ENCODE measurements around the gene ACSS1.

Gene ACSS1

GRCh38 chr20:25024171-25024570 lies 33.8 kb downstream of the ACSS1 start:
- Histone ChIP-seq H3K27me3 (ENCODE audit: control insufficient read depth, insufficient read depth, low read length) (no peaks in the 10 kb centered on the region), H3K9ac (ENCODE audit: low read length) (no peak overlapping the region), H3K27ac (ENCODE audit: low read depth, low read length) (no peak overlapping the region), H3K4me1 (ENCODE audit: control insufficient read depth, insufficient read depth, low read length) (no peaks in the 10 kb centered on the region), H3K36me3 (ENCODE audit: control insufficient read depth, insufficient read depth, low read length) (peaks cover 6% of the 10 kb centered on the region), H3K4me3 (ENCODE audit: low read length) (no peak overlapping the region)

- Histone ChIP-seq H3K4me3 (ENCODE audit: low read length) (no peak overlapping the region), H3K36me3 (ENCODE audit: control insufficient read depth, insufficient read depth, low read length) (peaks cover 6% of the 10 kb centered on the region), H3K27me3 (ENCODE audit: control insufficient read depth, insufficient read depth, low read length) (no peaks in the 10 kb centered on the region), H3K4me1 (ENCODE audit: control insufficient read depth, insufficient read depth, low read length) (no peaks in the 10 kb centered on the region), H3K27ac (ENCODE audit: low read depth, low read length) (no peak overlapping the region), H3K9ac (ENCODE audit: low read length) (no peak overlapping the region)
Measured at GRCh38 chr20:25023356-25023755, 34.6 kb downstream of the ACSS1 start.

GRCh38 chr20:25022680-25023079 lies 35.3 kb downstream of the ACSS1 start:
- H3K4me1 ChIP-seq (ENCODE audit: control insufficient read depth, insufficient read depth, low read length) = no peaks in the 10 kb centered on the region
- H3K4me3 ChIP-seq (ENCODE audit: low read length) = no peak overlapping the region
- no peak overlapping the region for H3K9ac ChIP-seq (ENCODE audit: low read length)
- no peaks in the 10 kb centered on the region for H3K27me3 ChIP-seq (ENCODE audit: control insufficient read depth, insufficient read depth, low read length)
- no peak overlapping the region for H3K27ac ChIP-seq (ENCODE audit: low read depth, low read length)
- H3K36me3 ChIP-seq (ENCODE audit: control insufficient read depth, insufficient read depth, low read length) = peaks cover 6% of the 10 kb centered on the region

- no peak overlapping the region for H3K4me3 ChIP-seq (ENCODE audit: low read length)
- no peaks in the 10 kb centered on the region for H3K4me1 ChIP-seq (ENCODE audit: control insufficient read depth, insufficient read depth, low read length)
- H3K27ac ChIP-seq (ENCODE audit: low read depth, low read length) = no peak overlapping the region
- H3K9ac ChIP-seq (ENCODE audit: low read length) = no peak overlapping the region
- H3K27me3 ChIP-seq (ENCODE audit: control insufficient read depth, insufficient read depth, low read length) = no peaks in the 10 kb centered on the region
- H3K36me3 ChIP-seq (ENCODE audit: control insufficient read depth, insufficient read depth, low read length) = peaks cover 6% of the 10 kb centered on the region
Measured at GRCh38 chr20:25021336-25021735, 36.6 kb downstream of the ACSS1 start.

- Histone ChIP-seq H3K4me3 (ENCODE audit: low read length) (no peak overlapping the region), H3K27ac (ENCODE audit: low read depth, low read length) (no peak overlapping the region), H3K27me3 (ENCODE audit: control insufficient read depth, insufficient read depth, low read length) (no peaks in the 10 kb centered on the region), H3K9ac (ENCODE audit: low read length) (no peak overlapping the region), H3K36me3 (ENCODE audit: control insufficient read depth, insufficient read depth, low read length) (peaks cover 6% of the 10 kb centered on the region), H3K4me1 (ENCODE audit: control insufficient read depth, insufficient read depth, low read length) (no peaks in the 10 kb centered on the region)
Measured at GRCh38 chr20:25020901-25021301, 37.0 kb downstream of the ACSS1 start.

- Histone ChIP-seq H3K4me1 (ENCODE audit: control insufficient read depth, insufficient read depth, low read length) (no peaks in the 10 kb centered on the region), H3K27me3 (ENCODE audit: control insufficient read depth, insufficient read depth, low read length) (no peaks in the 10 kb centered on the region), H3K36me3 (ENCODE audit: control insufficient read depth, insufficient read depth, low read length) (peaks cover 6% of the 10 kb centered on the region), H3K9ac (ENCODE audit: low read length) (no peak overlapping the region), H3K4me3 (ENCODE audit: low read length) (no peak overlapping the region), H3K27ac (ENCODE audit: low read depth, low read length) (no peak overlapping the region)
Measured at GRCh38 chr20:25020345-25020744, 37.6 kb downstream of the ACSS1 start.

- H3K4me3 ChIP-seq (ENCODE audit: low read length) = no peak overlapping the region
- H3K36me3 ChIP-seq (ENCODE audit: control insufficient read depth, insufficient read depth, low read length) = peaks cover 6% of the 10 kb centered on the region
- H3K9ac ChIP-seq (ENCODE audit: low read length) = no peak overlapping the region
- no peak overlapping the region for H3K27ac ChIP-seq (ENCODE audit: low read depth, low read length)
- no peaks in the 10 kb centered on the region for H3K4me1 ChIP-seq (ENCODE audit: control insufficient read depth, insufficient read depth, low read length)
- no peaks in the 10 kb centered on the region for H3K27me3 ChIP-seq (ENCODE audit: control insufficient read depth, insufficient read depth, low read length)
Measured at GRCh38 chr20:25019381-25020155, 38.4 kb downstream of the ACSS1 start.

- no peak overlapping the region for H3K9ac ChIP-seq (ENCODE audit: low read length)
- H3K27ac ChIP-seq (ENCODE audit: low read depth, low read length) = no peak overlapping the region
- no peak overlapping the region for H3K4me3 ChIP-seq (ENCODE audit: low read length)
- H3K27me3 ChIP-seq (ENCODE audit: control insufficient read depth, insufficient read depth, low read length) = no peaks in the 10 kb centered on the region
- peaks cover 7% of the 10 kb centered on the region for H3K36me3 ChIP-seq (ENCODE audit: control insufficient read depth, insufficient read depth, low read length)
- no peaks in the 10 kb centered on the region for H3K4me1 ChIP-seq (ENCODE audit: control insufficient read depth, insufficient read depth, low read length)
Measured at GRCh38 chr20:25018841-25019240, 39.1 kb downstream of the ACSS1 start.

- H3K27me3 ChIP-seq (ENCODE audit: control insufficient read depth, insufficient read depth, low read length) = no peaks in the 10 kb centered on the region
- peaks cover 12% of the 10 kb centered on the region for H3K36me3 ChIP-seq (ENCODE audit: control insufficient read depth, insufficient read depth, low read length)
- H3K4me1 ChIP-seq (ENCODE audit: control insufficient read depth, insufficient read depth, low read length) = no peaks in the 10 kb centered on the region
- H3K4me3 ChIP-seq (ENCODE audit: low read length) = no peak overlapping the region
- H3K9ac ChIP-seq (ENCODE audit: low read length) = no peak overlapping the region
- no peak overlapping the region for H3K27ac ChIP-seq (ENCODE audit: low read depth, low read length)
Measured at GRCh38 chr20:25018425-25018824, 39.5 kb downstream of the ACSS1 start.

- Histone ChIP-seq H3K36me3 (ENCODE audit: control insufficient read depth, insufficient read depth, low read length) (peaks cover 21% of the 10 kb centered on the region), H3K27ac (ENCODE audit: low read depth, low read length) (no peak overlapping the region), H3K4me1 (ENCODE audit: control insufficient read depth, insufficient read depth, low read length) (no peaks in the 10 kb centered on the region)
Measured at GRCh38 chr20:25017257-25017803, 40.6 kb downstream of the ACSS1 start.

GRCh38 chr20:25016471-25016870 lies 41.5 kb downstream of the ACSS1 start:
- no peaks in the 10 kb centered on the region for H3K27me3 ChIP-seq (ENCODE audit: control insufficient read depth, insufficient read depth, low read length)
- H3K4me1 ChIP-seq (ENCODE audit: control insufficient read depth, insufficient read depth, low read length) = no peaks in the 10 kb centered on the region
- no peak overlapping the region for H3K9ac ChIP-seq (ENCODE audit: low read length)
- peaks cover 28% of the 10 kb centered on the region for H3K36me3 ChIP-seq (ENCODE audit: control insufficient read depth, insufficient read depth, low read length)
- no peak overlapping the region for H3K4me3 ChIP-seq (ENCODE audit: low read length)
- no peak overlapping the region for H3K27ac ChIP-seq (ENCODE audit: low read depth, low read length)

More at GRCh38 chr20:25017257-25017803, 40.6 kb downstream of the ACSS1 start:
- H3K4me3 ChIP-seq (ENCODE audit: low read length) = no peak overlapping the region
- no peaks in the 10 kb centered on the region for H3K27me3 ChIP-seq (ENCODE audit: control insufficient read depth, insufficient read depth, low read length)
- H3K9ac ChIP-seq (ENCODE audit: low read length) = no peak overlapping the region

GRCh38 chr20:25015986-25016385 lies 42.0 kb downstream of the ACSS1 start:
- H3K4me1 ChIP-seq (ENCODE audit: control insufficient read depth, insufficient read depth, low read length) = no peaks in the 10 kb centered on the region
- H3K9ac ChIP-seq (ENCODE audit: low read length) = no peak overlapping the region
- no peak overlapping the region for H3K4me3 ChIP-seq (ENCODE audit: low read length)
- no peaks in the 10 kb centered on the region for H3K27me3 ChIP-seq (ENCODE audit: control insufficient read depth, insufficient read depth, low read length)
- H3K27ac ChIP-seq (ENCODE audit: low read depth, low read length) = no peak overlapping the region
- peaks cover 23% of the 10 kb centered on the region for H3K36me3 ChIP-seq (ENCODE audit: control insufficient read depth, insufficient read depth, low read length)

- Histone ChIP-seq H3K27ac (ENCODE audit: low read depth, low read length) (no peak overlapping the region), H3K36me3 (ENCODE audit: control insufficient read depth, insufficient read depth, low read length) (peaks cover 29% of the 10 kb centered on the region), H3K4me1 (ENCODE audit: control insufficient read depth, insufficient read depth, low read length) (peaks cover 2% of the 10 kb centered on the region), H3K4me3 (ENCODE audit: low read length) (no peak overlapping the region), H3K27me3 (ENCODE audit: control insufficient read depth, insufficient read depth, low read length) (no peaks in the 10 kb centered on the region), H3K9ac (ENCODE audit: low read length) (no peak overlapping the region)
Measured at GRCh38 chr20:25014816-25015215, 43.1 kb downstream of the ACSS1 start.

All from rectal smooth muscle tissue (tissue), 1 donor.